IMR-90 (cell line): Measurements from ENCODE around the gene AGBL1. TPM values are rescaled to one million over a fixed set of nuclear protein-coding genes. Genes with fewer than 3 reads are reported as not detected.

Experiments
- ATAC-seq: fragments of 200-7000 bp; cut with Tn5 transposase; 2 replicates; pipeline ENCODE4 v1.9.1; 2020; ENCODE audit warnings: low read depth, mild to moderate bottlenecking, moderate library complexity
- BruUV-seq: library from RNA; stranded (reverse); fragments of 400-500 nt; replicated peaks from 2 replicates; lab custom pipeline; 2021; lab: Mats Ljungman, UMichigan
- CTCF ChIA-PET: fragments of 300-600 bp; formaldehyde crosslinking; extraction: SDS; loops from one replicate; lab custom pipeline; 2021; ENCODE audit warnings: antibody characterized with exemption; lab: Yijun Ruan, JAX
- POLR2A ChIA-PET: fragments of 300-600 bp; sonication (Branson Sonifier 250); formaldehyde crosslinking; loops from one replicate; lab custom pipeline; 2022; ENCODE audit warnings: antibody characterized with exemption; ENCODE audit not compliant: unreplicated experiment; lab: Charles Lee
- DNase-seq: peaks from one replicate; pipeline ENCODE4 v3.0.0; 2013
- H2AFZ ChIP-seq: replicated peaks from 2 replicates; pipeline ENCODE3; 2013; ENCODE audit warnings: low read length, mild to moderate bottlenecking; ENCODE audit not compliant: poor library complexity
- H2AK5ac ChIP-seq: 2 replicates; pipeline ENCODE4 v1.6.1; 2013; ENCODE audit warnings: low read depth, low read length, inconsistent platforms
- H2AK9ac ChIP-seq: replicated peaks from 2 replicates; pipeline ENCODE3; 2013; ENCODE audit warnings: mild to moderate bottlenecking, low read depth, low read length, moderate library complexity; ENCODE audit not compliant: poor library complexity
- H2BK120ac ChIP-seq: 2 replicates; pipeline ENCODE4 v1.6.1; 2013; ENCODE audit warnings: low read depth, low read length, inconsistent platforms
- H2BK15ac ChIP-seq: 3 replicates; pipeline ENCODE4 v1.6.1; 2013; ENCODE audit warnings: low read depth, low read length, inconsistent platforms
- H2BK20ac ChIP-seq: 2 replicates; pipeline ENCODE4 v1.6.1; 2013; ENCODE audit warnings: low read depth, mild to moderate bottlenecking, inconsistent platforms, low read length, moderate library complexity
- H2BK5ac ChIP-seq: 2 replicates; pipeline ENCODE4 v1.6.1; 2013; ENCODE audit warnings: mild to moderate bottlenecking, low read depth, low read length, inconsistent platforms; ENCODE audit not compliant: poor library complexity, severe bottlenecking
- H3K14ac ChIP-seq: replicated peaks from 2 replicates; pipeline ENCODE4 v1.6.1; 2013; ENCODE audit warnings: low read depth, low read length, inconsistent platforms
- H3K18ac ChIP-seq: 2 replicates; pipeline ENCODE4 v1.6.1; 2013; ENCODE audit warnings: low read depth, low read length, control low read depth
- H3K23ac ChIP-seq: 2 replicates; pipeline ENCODE4 v1.6.1; 2013; ENCODE audit warnings: low read depth, low read length, inconsistent platforms
- H3K27ac ChIP-seq: 2 replicates; pipeline ENCODE4 v1.5.1; 2013; ENCODE audit warnings: mild to moderate bottlenecking, control low read depth, low read length; ENCODE audit not compliant: insufficient read depth
- H3K27me3 ChIP-seq: 2 replicates; pipeline ENCODE4 v1.6.1; 2013; ENCODE audit warnings: low read length; ENCODE audit not compliant: control insufficient read depth, insufficient read depth
- H3K36me3 ChIP-seq: 2 replicates; pipeline ENCODE4 v1.6.1; 2013; ENCODE audit warnings: low read length, mixed read lengths; ENCODE audit not compliant: control insufficient read depth, insufficient read depth
- H3K4ac ChIP-seq: 2 replicates; pipeline ENCODE4 v1.6.1; 2013; ENCODE audit warnings: low read depth, low read length, inconsistent platforms
- H3K4me1 ChIP-seq: 2 replicates; pipeline ENCODE4 v1.6.1; 2013; ENCODE audit warnings: low read length, mixed read lengths; ENCODE audit not compliant: control insufficient read depth, insufficient read depth
- H3K4me2 ChIP-seq: 2 replicates; pipeline ENCODE4 v1.6.1; 2013; ENCODE audit warnings: low read depth, mild to moderate bottlenecking, control low read depth, low read length, moderate library complexity
- H3K4me3 ChIP-seq: 2 replicates; pipeline ENCODE4 v1.5.1; 2013; ENCODE audit warnings: low read depth, mild to moderate bottlenecking, control low read depth, low read length, moderate library complexity; ENCODE audit not compliant: insufficient read depth
- H3K56ac ChIP-seq: 2 replicates; pipeline ENCODE4 v1.6.1; 2013; ENCODE audit warnings: low read length, inconsistent platforms; ENCODE audit not compliant: insufficient read depth; ENCODE audit errors: extremely low read depth
- H3K79me1 ChIP-seq, 2 experiments: 2 replicates each; pipeline ENCODE4 v1.6.1; 2013; ENCODE audit warnings: low read length in 2 of 2, inconsistent platforms in 1 of 2, low read depth in 1 of 2
- H3K9ac ChIP-seq: 2 replicates; pipeline ENCODE4 v1.6.1; 2013; ENCODE audit warnings: low read depth, low read length, control low read depth
- H3K9me1 ChIP-seq: 2 replicates; pipeline ENCODE4 v1.6.1; 2013; ENCODE audit warnings: low read length, inconsistent platforms; ENCODE audit not compliant: insufficient read depth
- H3K9me3 ChIP-seq: 2 replicates; pipeline ENCODE4 v1.6.1; 2013; ENCODE audit warnings: low read length; ENCODE audit not compliant: control insufficient read depth, insufficient read depth
- H4K20me1 ChIP-seq: 2 replicates; pipeline ENCODE4 v1.6.1; 2013; ENCODE audit warnings: low read length, inconsistent platforms; ENCODE audit not compliant: insufficient read depth
- H4K5ac ChIP-seq: 2 replicates; pipeline ENCODE4 v1.6.1; 2013; ENCODE audit warnings: mild to moderate bottlenecking, low read depth, low read length, control low read depth
- H4K8ac ChIP-seq, 2 experiments: 2 replicates each; pipeline ENCODE4 v1.6.1; 2013; ENCODE audit warnings: low read depth in 2 of 2, low read length in 2 of 2, control low read depth in 1 of 2, inconsistent platforms in 1 of 2
- H4K91ac ChIP-seq: 2 replicates; pipeline ENCODE4 v1.6.1; 2013; ENCODE audit warnings: low read depth, low read length, inconsistent platforms; ENCODE audit not compliant: insufficient read depth
- BHLHE40 ChIP-seq: fragments of 150-350 bp; IDR thresholded peaks from 2 replicates; pipeline ENCODE4 v1.6.1; 2016; ENCODE audit warnings: mild to moderate bottlenecking, low read depth, low read length
- CEBPB ChIP-seq: IDR thresholded peaks from 2 replicates; pipeline ENCODE4 v1.6.1; 2012; ENCODE audit warnings: low read depth, low read length, improper control_type of control experiment
- CHD1 ChIP-seq: IDR thresholded peaks from 2 replicates; pipeline ENCODE4 v1.6.1; 2012; ENCODE audit warnings: low read depth, low read length, improper control_type of control experiment
- MAFK ChIP-seq: IDR thresholded peaks from 2 replicates; pipeline ENCODE4 v1.6.1; 2012; ENCODE audit warnings: low read depth, low read length, improper control_type of control experiment
- MAZ ChIP-seq: IDR thresholded peaks from 2 replicates; pipeline ENCODE4 v1.6.1; 2012; ENCODE audit warnings: low read depth, mild to moderate bottlenecking, low read length, improper control_type of control experiment, moderate library complexity, borderline replicate concordance
- MXI1 ChIP-seq: IDR thresholded peaks from 2 replicates; pipeline ENCODE4 v1.6.1; 2012; ENCODE audit warnings: low read depth, mild to moderate bottlenecking, low read length, moderate library complexity, borderline replicate concordance
- NFE2L2 ChIP-seq: fragments of 150-350 bp; IDR thresholded peaks from 2 replicates; pipeline ENCODE4 v1.6.1; 2016; ENCODE audit warnings: low read depth, mild to moderate bottlenecking, low read length
- POLR2A ChIP-seq: IDR thresholded peaks from 2 replicates; pipeline ENCODE4 v1.6.1; 2012; ENCODE audit warnings: mild to moderate bottlenecking, low read depth, low read length
- RAD21 ChIP-seq: IDR thresholded peaks from 2 replicates; pipeline ENCODE4 v1.6.1; 2012; ENCODE audit warnings: low read length, improper control_type of control experiment
- RCOR1 ChIP-seq: IDR thresholded peaks from 2 replicates; pipeline ENCODE4 v1.6.1; 2012; ENCODE audit warnings: mild to moderate bottlenecking, low read length, improper control_type of control experiment; ENCODE audit not compliant: insufficient replicate concordance
- RFX5 ChIP-seq: IDR thresholded peaks from 2 replicates; pipeline ENCODE4 v1.8.0; 2012; ENCODE audit warnings: low read depth, mild to moderate bottlenecking, low read length, moderate library complexity
- SMC3 ChIP-seq: fragments of 150-350 bp; IDR thresholded peaks from 2 replicates; pipeline ENCODE4 v1.6.1; 2016; ENCODE audit warnings: low read depth, mild to moderate bottlenecking, antibody characterized with exemption, low read length, moderate library complexity
- dilution Hi-C: fragments of 300-500 bp; cut with HindIII; formaldehyde crosslinking; loops from one replicate; pipeline ENCODE4 v1.14.3; 2018; ENCODE audit warnings: low sequenced_read_pairs; ENCODE audit not compliant: unreplicated experiment
- in situ Hi-C: fragments of 300-500 bp; cut with MboI; formaldehyde crosslinking; loops from 3 replicates; pipeline ENCODE4 v1.14.3; 2019; ENCODE audit warnings: low sequenced_read_pairs, inconsistent platforms, mixed read lengths
- intact Hi-C: fragments of 100-400 bp; cut with micrococcal nuclease; formaldehyde crosslinking; loops from 2 replicates; pipeline ENCODE4 v1.10.0; 2022
- polyA plus RNA-seq, 3 experiments: library from polyadenylated mRNA; depleted of rRNA; stranded (reverse); fragments of >200 nt; gene quantifications; 2 replicates each; pipeline ENCODE4 v1.2.3, GENCODE V29; 2012; ENCODE audit warnings: low replicate concordance in 1 of 3
- total RNA-seq: library from RNA; depleted of rRNA; stranded (reverse); fragments of >200 nt; gene quantifications from 2 replicates; pipeline ENCODE4 v1.2.3, GENCODE V29; 2012
- TF ChIP-seq, protein P1 (sequence below): fragments of 150-350 bp; IDR thresholded peaks from 2 replicates; pipeline ENCODE4 v1.6.1; 2016; ENCODE audit warnings: low read depth, mild to moderate bottlenecking, low read length, moderate library complexity, borderline replicate concordance
- TF ChIP-seq, protein P2 (sequence below): conservative IDR thresholded peaks from 2 replicates; pipeline ENCODE4 v1.5.1; 2012; ENCODE audit warnings: mild to moderate bottlenecking, low read depth, low read length, improper control_type of control experiment
- TF ChIP-seq, protein P3 (sequence below): fragments of 150-350 bp; IDR thresholded peaks from 2 replicates; pipeline ENCODE4 v1.6.1; 2017; ENCODE audit warnings: mild to moderate bottlenecking, antibody characterized with exemption, low read length, low read depth

AGBL1 gene
- total and polyA plus RNA-seq, 2 of the 4 experiments (the other 2 are of a cell fraction): not detected

DNA sequence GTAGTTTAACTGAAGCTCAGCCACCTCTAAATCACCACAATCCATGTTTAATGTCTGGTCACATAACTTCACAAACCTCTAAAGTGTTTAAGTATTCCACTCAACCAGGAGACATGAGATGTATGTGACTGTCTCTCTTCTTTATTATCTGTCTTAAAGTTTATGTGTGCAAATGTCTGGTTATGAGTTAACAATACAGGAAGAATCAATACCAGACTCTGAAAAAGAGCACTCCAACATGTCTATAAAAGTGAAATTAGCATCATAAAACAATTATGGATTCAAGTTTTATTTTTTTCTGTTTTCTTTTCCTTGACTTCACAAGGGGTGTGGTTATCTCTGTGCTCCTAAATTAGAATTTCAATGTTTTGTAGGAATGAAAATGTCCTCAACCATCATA, 44.8 kb upstream of the AGBL1 start:
- Histone ChIP-seq H2AK5ac (no peak overlapping the region), H3K27me3 (no peaks in the 10 kb centered on the region), H4K8ac (no peak overlapping the region), H3K27ac (no peak overlapping the region), H3K23ac (no peak overlapping the region), H3K9ac (no peak overlapping the region), H2BK120ac (no peak overlapping the region), H2BK15ac (no peak overlapping the region), H3K79me1 (no peaks in the 10 kb centered on the region), H2AK9ac (no peak overlapping the region), H2BK5ac (no peak overlapping the region), H2BK20ac (no peak overlapping the region), H3K36me3 (no peaks in the 10 kb centered on the region), H3K4me1 (no peaks in the 10 kb centered on the region), H3K9me1 (no peaks in the 10 kb centered on the region), H4K5ac (no peak overlapping the region), H3K56ac (no peak overlapping the region), H3K9me3 (peaks cover 8% of the 10 kb centered on the region), H3K4me3 (no peak overlapping the region), H3K4ac (no peak overlapping the region), H3K18ac (no peak overlapping the region), H3K14ac (no peak overlapping the region), H2AFZ (no peak overlapping the region), H4K20me1 (no peaks in the 10 kb centered on the region), H3K4me2 (no peak overlapping the region), H4K91ac (no peak overlapping the region)
- ChIA-PET CTCF (no interaction called here), POLR2A (no interaction called here)
- DNase-seq: no peak
- in situ Hi-C loops: no loop called here
- intact Hi-C loops: no loop called here
- dilution Hi-C loops: no loop called here
- no peak for ATAC-seq
- TF ChIP-seq MXI1 (no peak), POLR2A (no peak), CEBPB (no peak), CHD1 (no peak), RFX5 (no peak), BHLHE40 (no peak), NFE2L2 (no peak), MAZ (no peak), MAFK (no peak), RCOR1 (no peak), RAD21 (no peak), SMC3 (no peak)
- TF ChIP-seq, protein P1, sequence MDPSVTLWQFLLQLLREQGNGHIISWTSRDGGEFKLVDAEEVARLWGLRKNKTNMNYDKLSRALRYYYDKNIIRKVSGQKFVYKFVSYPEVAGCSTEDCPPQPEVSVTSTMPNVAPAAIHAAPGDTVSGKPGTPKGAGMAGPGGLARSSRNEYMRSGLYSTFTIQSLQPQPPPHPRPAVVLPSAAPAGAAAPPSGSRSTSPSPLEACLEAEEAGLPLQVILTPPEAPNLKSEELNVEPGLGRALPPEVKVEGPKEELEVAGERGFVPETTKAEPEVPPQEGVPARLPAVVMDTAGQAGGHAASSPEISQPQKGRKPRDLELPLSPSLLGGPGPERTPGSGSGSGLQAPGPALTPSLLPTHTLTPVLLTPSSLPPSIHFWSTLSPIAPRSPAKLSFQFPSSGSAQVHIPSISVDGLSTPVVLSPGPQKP: no peak
- TF ChIP-seq, protein P2, sequence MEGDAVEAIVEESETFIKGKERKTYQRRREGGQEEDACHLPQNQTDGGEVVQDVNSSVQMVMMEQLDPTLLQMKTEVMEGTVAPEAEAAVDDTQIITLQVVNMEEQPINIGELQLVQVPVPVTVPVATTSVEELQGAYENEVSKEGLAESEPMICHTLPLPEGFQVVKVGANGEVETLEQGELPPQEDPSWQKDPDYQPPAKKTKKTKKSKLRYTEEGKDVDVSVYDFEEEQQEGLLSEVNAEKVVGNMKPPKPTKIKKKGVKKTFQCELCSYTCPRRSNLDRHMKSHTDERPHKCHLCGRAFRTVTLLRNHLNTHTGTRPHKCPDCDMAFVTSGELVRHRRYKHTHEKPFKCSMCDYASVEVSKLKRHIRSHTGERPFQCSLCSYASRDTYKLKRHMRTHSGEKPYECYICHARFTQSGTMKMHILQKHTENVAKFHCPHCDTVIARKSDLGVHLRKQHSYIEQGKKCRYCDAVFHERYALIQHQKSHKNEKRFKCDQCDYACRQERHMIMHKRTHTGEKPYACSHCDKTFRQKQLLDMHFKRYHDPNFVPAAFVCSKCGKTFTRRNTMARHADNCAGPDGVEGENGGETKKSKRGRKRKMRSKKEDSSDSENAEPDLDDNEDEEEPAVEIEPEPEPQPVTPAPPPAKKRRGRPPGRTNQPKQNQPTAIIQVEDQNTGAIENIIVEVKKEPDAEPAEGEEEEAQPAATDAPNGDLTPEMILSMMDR: no peak
- TF ChIP-seq, protein P3, sequence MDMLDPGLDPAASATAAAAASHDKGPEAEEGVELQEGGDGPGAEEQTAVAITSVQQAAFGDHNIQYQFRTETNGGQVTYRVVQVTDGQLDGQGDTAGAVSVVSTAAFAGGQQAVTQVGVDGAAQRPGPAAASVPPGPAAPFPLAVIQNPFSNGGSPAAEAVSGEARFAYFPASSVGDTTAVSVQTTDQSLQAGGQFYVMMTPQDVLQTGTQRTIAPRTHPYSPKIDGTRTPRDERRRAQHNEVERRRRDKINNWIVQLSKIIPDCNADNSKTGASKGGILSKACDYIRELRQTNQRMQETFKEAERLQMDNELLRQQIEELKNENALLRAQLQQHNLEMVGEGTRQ: no peak
- no TSS peak for BruUV-seq
